ENCODE data around the gene CREB5.

The CREB5 gene

GRCh38 chr7:28695300-28696295 lies 283.3 kb downstream of the CREB5 start:
- DNase-seq, result no peak

GRCh38 chr7:28697913-28698563 lies 285.7 kb downstream of the CREB5 start:
- DNase-seq, result no peak

- DNase-seq, result no peak
Measured at GRCh38 chr7:28698840-28699239, 286.5 kb downstream of the CREB5 start.

GRCh38 chr7:28700096-28700495 lies 287.8 kb downstream of the CREB5 start:
- DNase-seq, result peak; percentile 17

DNA sequence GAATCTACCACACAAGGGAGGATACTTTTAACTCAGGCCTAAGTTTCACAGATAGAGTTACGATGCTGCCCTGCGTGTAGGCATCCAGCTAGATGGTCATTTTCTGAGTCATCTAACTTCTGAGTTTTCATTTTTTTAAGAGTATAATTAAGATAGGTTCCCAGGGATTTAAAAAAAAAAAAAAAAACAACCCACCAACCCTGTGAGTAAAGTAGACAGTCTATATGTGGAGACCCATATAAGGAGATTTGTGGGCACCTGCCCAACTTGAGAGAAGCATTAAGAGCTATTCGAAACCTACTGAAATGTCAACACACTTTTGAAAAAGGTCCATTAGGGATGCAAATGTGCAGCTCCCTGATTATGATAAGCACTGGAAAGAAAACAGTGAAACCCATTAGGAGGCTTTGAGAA lies 288.5 kb downstream of the CREB5 start:
- peak; percentile 79 for DNase-seq

DNA sequence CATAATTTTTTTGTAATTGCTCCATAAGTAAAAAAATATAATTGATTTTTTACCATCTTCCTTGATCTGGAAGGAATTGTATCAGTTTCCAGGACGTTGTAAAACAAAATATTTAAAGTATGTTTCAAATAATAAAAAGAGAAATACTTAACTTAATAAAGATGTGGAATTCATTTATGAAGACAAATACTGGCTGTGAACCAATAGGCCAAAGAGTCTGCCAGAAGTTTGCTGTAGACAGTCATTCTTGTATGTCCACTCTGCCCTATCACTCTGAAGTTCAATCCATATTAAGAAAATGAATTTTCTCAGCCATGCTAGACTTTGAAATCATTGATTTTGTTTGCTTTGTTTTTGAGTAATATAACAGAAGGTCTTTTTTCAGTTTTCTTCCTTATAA lies 289.4 kb downstream of the CREB5 start:
- DNase-seq, result no peak

- no peak for DNase-seq
Measured at GRCh38 chr7:28702171-28702570, 289.9 kb downstream of the CREB5 start.

DNA sequence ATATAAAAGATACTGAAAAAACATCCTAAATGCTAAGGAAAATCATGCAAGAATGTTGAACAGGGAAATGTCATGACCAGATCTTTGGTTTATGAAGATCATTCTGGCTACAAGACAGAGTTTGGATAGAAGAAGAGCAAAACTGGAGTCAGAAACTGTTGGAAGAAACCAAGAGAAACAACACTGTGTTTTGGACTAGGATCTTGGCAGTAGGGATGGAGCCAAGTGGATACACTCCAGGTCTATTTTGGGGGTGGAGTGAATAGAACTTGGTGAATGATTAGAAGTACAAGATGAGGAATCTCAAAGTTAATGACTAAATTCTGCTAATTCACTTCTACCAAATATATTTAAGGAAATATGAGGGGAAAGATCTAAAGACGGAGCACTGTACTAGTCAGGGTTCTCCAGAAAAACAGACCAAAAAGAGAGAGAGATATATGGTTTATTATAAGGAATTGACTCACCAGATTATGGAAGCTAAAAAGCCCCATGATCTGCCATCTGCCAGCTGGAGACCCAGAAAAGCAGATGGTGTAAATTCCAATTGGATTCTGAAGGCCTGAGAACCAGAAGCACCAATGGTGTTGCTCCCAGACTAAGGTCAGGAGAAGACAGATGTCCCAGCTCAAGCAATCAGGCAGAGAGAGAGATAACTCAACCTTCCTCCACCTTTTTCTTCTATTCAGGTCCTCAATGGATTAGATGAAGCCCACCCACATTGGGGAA lies 290.9 kb downstream of the CREB5 start:
- DNase-seq, result no peak

DNA sequence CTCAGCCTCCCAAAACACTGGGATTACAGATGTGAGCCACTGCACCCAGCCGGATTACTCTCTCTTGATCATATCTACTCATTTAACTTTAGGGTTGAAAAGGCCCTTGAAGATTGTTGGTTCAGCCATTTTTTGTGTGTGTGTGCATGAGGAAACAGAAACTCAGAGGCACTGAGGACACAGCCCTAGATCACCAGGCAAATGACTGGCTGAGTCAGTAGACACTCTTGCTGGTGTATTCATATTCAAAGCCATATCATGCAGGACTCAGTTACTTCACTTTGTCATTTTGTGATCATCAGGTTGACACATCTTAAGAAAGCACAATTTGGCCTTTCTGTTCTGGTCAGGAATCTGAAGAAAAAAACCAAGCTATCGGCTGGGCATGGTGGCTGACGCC lies 292.4 kb downstream of the CREB5 start:
- DNase-seq, result no peak

- DNase-seq, result no peak
Measured at GRCh38 chr7:28705350-28705749, 293.0 kb downstream of the CREB5 start.

- DNase-seq, result no peak
Measured at GRCh38 chr7:28706584-28706983, 294.3 kb downstream of the CREB5 start.

- DNase-seq, result no peak
Measured at GRCh38 chr7:28707291-28707690, 295.0 kb downstream of the CREB5 start.

DNA sequence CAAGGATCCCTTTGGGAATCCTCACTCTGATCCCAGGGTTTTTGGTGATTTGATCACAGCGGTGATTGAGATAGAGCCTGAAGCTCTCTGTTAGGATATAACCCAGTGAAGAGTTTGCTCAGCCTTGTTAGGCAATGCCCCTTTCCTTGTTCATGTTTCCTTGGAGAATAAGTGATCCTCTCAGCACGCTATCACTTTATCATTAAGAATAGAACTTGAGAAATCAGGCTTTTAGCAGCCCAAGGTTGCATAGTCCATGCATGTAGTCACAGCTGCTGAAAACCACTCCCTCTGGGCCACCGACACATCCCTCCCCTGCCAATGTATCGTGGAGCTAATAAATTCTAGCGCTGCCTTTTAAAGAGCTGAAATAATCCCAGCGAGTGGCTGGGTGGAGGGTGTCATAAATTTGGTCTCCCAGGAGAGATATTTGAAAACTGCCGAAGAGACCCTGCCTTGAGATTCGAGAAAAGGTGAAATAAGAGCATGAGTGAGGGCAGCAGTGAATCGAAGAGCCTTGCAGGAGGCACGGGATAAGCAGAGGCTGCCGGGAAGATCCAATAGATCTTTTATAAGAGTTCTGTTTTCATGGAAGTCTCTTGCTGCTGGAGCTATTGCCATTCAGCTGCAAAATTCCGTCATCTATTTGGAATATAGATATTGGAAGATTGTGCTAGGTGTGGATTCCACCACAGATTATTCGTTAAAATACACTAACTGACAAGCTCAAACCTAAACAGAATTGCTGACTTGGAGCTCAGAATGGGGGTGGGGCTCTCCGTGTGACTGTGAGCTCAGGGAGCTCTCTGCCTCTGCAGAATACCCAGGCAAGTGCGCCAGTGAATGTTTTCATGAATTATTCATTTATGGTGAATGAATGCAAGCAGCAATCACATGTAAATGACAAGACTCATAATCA lies 296.0 kb downstream of the CREB5 start:
- peak; percentile 41 for DNase-seq

- no peak for DNase-seq
Measured at GRCh38 chr7:28709748-28710147, 297.4 kb downstream of the CREB5 start.

DNA sequence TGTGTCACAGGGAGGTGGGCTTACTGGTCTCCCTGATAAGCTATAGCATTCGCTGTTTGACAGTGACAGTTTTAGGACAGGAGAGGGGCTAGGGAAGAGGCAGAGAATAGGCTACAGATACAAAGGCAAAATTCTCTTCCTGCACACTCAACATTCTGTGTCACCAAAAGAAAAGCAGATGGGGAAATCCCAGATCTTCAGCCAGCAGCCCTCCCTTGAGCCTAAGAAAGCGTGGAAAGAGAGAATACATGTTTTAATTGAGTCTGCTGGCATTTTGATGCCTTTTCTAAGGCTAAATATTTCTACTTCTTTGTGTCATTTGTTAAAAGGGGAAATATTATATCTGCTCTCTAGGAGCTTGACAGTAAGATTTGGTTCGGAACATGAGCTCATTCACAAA lies 298.8 kb downstream of the CREB5 start:
- DNase-seq, result no peak

DNA sequence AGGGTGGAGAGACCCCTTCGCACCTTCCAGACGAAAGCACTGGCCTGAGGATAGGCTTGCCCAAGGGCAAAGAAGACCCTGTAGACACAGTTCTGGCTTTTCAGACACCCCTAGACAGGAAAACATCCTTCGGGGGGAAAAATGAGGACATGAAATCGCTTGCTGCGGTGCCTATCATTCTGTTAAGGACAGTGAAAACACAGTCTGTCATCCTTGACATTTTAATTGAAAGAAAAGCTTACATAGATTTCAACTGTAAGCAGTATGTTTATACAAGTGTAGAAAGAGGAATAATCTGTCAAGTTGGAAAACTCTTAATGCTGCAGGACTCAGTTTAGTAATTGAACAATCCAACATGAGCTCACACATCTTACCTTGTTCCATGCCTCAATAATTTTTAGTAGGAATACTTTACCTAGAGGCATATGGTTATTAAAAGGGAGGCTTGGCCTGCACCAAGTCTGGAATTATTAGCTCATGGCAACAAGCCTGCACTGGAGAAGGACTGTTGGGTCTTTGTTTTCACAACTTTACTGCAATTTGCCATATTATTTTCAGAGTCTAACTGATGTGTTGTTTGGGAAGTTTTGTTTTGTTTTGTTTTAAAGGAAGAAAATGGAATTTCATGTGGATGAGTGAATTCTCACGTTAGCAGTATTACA lies 302.3 kb downstream of the CREB5 start:
- no peak for DNase-seq

- DNase-seq, result no peak
Measured at GRCh38 chr7:28717445-28718054, 305.2 kb downstream of the CREB5 start.

DNA sequence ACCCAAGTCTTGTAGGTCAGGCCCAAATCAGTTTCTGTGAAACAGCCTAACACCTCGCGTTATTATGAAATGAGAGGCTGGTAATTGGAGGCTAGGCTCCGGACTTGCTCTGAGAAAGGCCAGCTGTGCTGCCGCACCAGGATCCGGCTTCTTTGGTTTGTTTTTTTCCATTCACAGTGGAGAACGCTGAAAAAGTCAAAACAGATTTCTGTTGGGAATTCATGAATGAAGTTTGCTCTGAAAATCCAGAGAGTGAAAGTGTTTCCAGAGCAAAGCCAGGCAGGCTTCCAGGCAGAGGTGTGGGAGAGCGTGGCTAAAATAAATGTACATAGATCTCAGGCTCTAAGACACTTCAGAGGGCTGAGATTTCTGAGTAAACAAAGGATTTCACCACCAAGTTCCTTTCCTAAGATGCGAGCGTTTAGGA lies 305.8 kb downstream of the CREB5 start:
- no peak for DNase-seq

DNA sequence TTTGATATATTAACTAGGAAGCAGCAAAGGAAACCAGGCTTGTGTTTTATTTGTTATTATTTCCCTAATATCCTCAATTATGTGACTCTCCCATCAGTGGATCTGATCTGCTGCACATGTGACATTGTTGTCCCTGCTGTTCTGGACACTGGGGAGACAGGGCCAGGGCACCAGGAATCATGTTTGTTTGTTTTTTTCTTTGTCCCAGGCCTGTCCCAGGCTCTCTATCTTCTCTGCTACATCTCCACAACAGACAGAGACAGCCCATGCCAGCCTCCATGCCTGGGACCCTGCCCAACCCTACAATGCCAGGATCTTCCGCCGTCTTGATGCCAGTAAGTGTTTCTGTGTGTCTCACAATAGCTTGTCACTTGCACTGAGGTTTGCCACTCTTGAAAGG lies 306.2 kb downstream of the CREB5 start:
- DNase-seq, result no peak

GRCh38 chr7:28722684-28723083 lies 310.4 kb downstream of the CREB5 start:
- peak; percentile 66 for DNase-seq

- DNase-seq, result no peak
Measured at GRCh38 chr7:28723336-28723735, 311.0 kb downstream of the CREB5 start.
